ENCODE results near the gene DNAJB9.

Gene DNAJB9

GRCh38 chr7:108623220-108623619, 53.5 kb downstream of the DNAJB9 start:
- no peaks in the 10 kb centered on the region for H3K4me1 Mint-ChIP-seq
- DNase-seq (ENCODE audit: low spot score in 2 of 2), result no peak
- H3K27ac Mint-ChIP-seq (ENCODE audit: low read depth), result no peak overlapping the region
- no peak for ATAC-seq (replicated peaks; ENCODE audit: extremely low read depth, poor library complexity, severe bottlenecking)
- no peaks in the 10 kb centered on the region for H3K9me3 Mint-ChIP-seq
- H3K36me3 Mint-ChIP-seq (ENCODE audit: insufficient read depth), result no peaks in the 10 kb centered on the region
- no peak overlapping the region for H3K4me3 Mint-ChIP-seq
- peaks cover 58% of the 10 kb centered on the region for H3K27me3 Mint-ChIP-seq

All from central memory CD8-positive, alpha-beta T cell (primary cell).